K562 treated with DMSO at 1 percent for 24 hours (cell line): ENCODE measurements around the gene WIPF3. TPM values are rescaled to one million over a fixed set of nuclear protein-coding genes. Genes with fewer than 3 reads are reported as not detected.

ENCODE experiments used
- total RNA-seq: library from RNA; unstranded; fragments of 300-600 nt; gene quantifications from 2 replicates; pipeline ENCODE4 v1.2.3, GENCODE V29; 2022; ENCODE audit warnings: low read depth; ENCODE audit not compliant: insufficient read depth

Gene WIPF3, protein sequence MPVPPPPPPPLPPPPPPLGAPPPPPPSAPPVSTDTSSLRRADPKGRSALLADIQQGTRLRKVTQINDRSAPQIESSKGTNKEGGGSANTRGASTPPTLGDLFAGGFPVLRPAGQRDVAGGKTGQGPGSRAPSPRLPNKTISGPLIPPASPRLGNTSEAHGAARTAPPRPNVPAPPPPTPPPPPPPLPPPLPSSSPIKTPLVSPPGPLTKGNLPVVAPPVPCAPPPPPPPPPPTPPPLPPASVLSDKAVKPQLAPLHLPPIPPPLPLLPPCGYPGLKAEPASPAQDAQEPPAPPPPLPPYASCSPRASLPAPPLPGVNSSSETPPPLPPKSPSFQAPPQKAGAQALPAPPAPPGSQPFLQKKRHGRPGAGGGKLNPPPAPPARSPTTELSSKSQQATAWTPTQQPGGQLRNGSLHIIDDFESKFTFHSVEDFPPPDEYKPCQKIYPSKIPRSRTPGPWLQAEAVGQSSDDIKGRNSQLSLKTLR
- 0.59 and 0.79 TPM in 2 replicates for total RNA-seq

DNA sequence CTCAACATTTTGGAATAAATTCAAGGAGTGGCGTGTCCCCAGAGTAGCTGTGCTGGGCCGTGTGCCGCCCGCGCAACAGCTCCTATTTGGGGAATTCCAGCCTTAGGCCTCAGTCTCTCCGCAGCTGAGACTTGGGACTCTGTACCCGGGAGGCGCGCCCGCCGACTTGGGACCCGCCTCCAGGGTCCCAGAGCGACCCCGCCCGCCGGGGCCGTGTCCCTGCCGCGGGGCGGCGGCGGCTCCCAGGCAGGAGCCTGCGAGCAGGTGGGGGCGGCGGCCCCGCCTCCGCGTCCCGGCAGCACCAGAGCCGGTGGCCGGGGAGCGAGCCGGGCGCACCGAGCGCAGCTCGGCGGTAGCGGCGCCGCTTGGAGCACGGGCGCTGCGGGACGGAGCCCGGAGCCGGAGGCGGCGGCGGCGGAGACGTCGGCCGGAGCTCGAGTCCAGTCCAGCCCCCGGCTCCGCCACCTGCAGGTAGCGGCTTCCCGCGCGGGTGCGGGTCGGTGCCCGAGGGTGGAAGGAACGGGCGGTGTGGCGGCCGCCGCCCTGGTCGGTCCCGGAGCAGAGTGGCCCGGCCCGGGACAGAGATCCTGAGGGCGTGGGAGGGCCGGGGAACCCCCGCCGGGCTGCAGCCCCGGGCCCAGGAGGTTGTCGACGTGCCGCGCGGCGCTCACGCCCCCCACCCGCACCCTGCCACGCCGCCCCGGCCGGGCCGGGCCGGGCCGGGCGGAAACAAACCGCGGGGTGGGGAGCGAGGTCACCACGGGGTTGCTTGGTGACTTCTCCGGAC lies at the start of gene WIPF3:
TSS of gene WIPF3 (plus strand) at position 301 of the 787 bp plus-strand sequence. CDS start 28,217 bp downstream, outside the sequence.

Other genes with a start within 250 kb of the WIPF3 start
- gene PRR15, start 242.7 kb upstream of the WIPF3 start, total RNA-seq, result not detected in 2 replicates
- gene SCRN1, start 183.3 kb downstream of the WIPF3 start, total RNA-seq, result 0.10 and 0.14 TPM in 2 replicates
- 4.0 and 6.1 TPM in 2 replicates for gene FKBP14, start 220.2 kb downstream of the WIPF3 start, total RNA-seq
- gene PLEKHA8, start 221.9 kb downstream of the WIPF3 start, total RNA-seq, result 4.8 and 6.4 TPM in 2 replicates